Activated gamma-delta T cell treated with anti-CD3 and anti-CD28 coated beads, Interleukin-2, amount 50 U/mL, for 16 hours (primary cell): ENCODE data around the gene ARHGDIA.

ENCODE experiments used
- DNase-seq: peaks from one replicate; pipeline ENCODE4 v3.0.0-alpha.2; 2020; ENCODE audit warnings: low read depth

Gene ARHGDIA

DNA sequence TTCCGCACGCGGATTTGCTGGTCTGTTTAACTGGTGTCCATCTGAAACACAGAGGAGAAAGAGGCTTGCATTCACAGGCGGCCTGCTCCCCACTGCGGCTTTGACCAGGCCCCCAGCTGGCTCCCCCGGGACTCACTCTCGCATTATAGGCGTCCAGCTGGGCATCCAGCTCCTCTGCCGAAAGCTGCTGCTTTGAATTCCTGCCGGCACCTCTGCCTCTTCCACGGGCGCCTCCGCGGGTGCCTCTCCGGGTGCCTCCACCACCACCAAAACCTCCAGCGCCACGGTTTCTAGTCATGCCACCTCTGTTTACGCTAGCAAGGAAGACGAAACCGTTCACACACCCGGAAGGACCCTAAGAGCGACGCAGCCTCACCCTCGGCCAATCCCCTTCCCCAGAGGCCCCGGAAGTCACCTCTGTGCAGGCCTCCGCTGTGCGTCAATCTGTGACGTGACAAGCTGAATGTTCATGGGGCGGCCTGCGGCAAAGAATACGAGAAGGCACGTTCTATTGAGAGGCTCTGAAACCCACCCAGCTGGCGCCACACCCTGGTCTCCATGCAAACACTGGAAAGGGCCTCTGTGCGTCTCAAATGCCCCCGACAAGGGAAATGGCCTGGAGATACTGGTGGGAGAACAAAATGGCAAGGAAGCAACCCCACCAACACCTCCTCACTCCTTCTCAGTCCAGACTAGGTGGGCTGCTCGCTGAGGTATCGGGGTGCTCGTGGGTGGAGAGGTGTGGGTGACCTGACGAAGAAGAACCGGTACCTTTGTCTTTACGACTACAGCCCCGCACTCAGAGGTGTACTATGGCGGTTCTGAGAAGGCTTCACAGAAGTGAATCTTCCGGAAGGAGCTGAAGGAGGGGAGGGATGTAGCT lies 17.2 kb upstream of the ARHGDIA start:
- DNase-seq, result no peak

DNA sequence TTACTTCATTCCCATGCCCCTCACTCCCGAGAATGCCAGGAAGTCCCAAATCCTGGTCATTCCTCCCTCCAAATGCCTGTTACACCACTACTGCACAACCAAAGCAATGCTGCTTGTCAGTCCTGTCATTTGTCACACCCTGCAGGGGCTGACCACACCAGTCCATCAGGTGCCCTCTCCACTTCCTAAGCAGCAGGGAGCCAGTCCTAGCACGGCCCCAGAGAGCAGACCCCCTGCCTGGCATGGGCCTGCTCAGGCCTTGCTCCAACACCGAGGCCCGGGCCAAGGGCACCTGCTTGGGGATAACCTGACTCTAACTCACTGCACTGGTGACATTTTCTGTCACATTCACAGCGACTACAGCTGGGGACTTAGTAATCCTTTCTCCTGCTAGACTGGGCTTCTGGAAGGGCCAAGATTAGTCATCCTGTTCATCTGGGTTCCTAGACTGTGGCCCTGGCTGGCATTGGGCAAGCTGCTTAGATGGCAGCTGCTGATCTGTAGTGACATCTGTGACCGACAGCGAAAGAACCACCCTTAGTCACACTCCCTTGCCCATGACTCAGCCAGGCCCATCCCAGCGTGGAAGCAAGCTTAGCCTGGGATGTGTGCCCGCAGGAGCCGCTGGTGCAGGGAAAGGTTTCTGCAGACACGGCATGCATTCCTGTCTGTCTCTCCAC lies 14.9 kb upstream of the ARHGDIA start:
- no peak for DNase-seq

DNA sequence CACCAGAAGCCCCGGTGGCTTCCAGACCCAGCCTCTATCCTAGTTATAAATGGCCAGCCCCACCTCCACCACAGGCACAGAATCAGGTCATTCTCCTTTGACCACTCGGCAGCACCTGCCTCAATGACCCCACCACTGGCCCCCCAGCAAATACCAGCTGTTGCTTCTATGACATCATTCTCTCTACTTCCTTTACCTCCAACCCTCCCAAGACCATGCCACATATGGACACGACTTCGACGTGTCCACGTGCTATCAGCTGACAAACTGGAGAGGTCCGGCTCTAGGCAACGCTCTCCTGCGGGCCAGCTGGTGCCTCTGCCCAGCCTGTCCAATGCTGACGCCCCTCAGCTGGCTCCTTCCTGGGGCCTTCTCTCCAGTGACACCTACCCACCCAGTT lies 14.3 kb upstream of the ARHGDIA start:
- no peak for DNase-seq

DNA sequence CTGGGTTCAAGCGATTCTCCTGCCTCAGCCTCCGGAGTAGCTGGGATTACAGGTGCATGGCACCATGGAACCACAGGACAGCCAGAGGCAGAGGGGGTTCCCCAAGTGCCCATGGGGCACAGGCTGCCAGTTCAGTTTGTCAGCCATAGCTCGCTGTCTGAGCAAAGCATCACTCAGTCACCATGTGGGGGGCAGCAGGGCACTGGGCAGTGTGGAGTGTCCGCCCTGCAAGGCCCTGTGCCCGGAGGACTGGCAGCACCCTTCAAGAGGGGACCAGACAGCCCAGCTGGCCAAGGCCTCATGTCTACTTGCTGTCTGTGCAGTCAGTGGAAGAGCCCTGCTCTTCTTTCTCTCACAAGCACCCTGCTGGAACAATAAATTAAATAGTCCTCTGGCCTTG lies 13.8 kb upstream of the ARHGDIA start:
- no peak for DNase-seq

DNA sequence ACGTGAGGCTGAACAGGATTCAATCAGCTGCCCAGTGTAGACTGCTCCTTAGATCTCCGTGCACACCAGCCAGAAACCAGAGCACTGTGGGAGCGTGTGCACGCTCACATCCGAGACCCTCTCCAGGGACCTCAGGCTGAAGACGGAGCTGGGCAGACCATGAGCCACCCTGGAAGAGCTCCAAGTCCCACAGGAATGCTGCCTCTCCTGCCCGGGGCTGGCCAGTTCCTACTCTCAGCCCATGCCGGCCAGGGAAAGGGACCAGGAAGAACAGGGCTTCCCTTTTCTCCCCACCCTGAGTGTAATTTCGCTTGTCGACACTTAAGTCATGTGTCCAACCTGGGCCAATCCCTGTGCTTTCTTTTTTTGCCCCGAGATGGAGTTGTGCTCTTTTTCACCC lies 13.4 kb upstream of the ARHGDIA start:
- no peak for DNase-seq

GRCh38 chr17:81879121-81879520 lies 8.0 kb upstream of the ARHGDIA start:
- DNase-seq, result no peak

GRCh38 chr17:81878294-81878693 lies 7.2 kb upstream of the ARHGDIA start:
- no peak for DNase-seq

DNA sequence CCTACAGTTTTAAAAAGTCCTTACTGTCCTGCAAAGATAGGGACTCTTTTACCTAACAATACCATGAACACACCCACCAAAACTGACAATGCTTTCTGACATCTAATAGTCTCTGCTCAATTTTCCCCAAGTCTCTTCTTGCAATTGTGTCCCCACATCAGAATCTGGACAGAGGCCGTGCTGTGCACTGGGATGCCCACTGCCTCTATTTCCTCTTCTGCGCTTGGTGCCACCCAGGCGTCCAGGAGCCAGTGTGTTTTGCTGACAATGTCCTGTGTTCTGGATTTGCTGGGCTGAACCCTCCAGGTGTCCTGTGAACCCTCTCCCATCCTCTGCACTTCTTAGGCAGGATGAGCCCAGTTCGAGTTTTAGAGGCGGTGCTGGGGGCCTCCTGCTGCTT lies 6.4 kb upstream of the ARHGDIA start:
- no peak for DNase-seq

DNA sequence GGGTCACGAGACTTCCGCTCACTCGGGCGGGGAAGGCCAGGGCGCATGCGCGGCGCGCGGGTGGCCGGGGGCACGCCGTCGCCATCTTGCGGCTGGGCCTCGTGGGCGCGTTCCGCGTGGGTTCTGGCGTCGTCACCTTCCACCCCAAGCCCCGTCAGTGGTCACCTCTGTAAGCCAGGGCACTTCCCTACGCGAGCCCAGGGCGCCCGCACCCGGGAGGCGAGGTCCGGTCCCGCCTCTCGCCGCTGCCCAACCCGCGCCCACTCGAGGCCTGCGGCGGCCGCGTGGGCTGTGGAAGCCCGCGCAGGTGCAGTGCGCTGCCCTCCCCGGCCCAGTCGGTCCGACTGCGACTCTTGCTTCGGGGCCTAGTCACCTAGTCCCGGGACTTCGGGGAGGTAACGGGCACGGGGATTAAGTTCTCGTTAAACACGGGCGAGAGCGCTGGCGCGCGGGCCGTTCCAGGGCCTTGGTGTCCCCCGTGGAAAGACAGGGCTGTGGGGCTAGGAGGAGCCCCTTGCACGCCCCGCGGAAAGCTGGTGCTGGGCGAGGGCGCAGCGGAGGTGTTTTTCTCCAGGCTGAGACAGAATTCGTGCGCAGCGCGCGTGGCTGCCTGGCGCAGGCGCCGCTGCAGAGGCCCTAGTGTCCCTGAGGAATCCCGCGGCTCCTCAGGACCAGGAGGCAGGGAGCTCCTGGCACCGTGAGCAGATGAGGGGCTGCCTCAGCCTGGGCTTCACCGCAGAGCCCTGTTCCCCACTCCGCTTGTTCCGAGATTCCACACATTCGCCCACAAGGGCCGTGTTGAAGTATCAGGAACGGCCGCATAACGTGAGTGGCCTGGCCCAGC lies 472 bp upstream of the ARHGDIA start:
- peak; percentile 94 for DNase-seq

DNA sequence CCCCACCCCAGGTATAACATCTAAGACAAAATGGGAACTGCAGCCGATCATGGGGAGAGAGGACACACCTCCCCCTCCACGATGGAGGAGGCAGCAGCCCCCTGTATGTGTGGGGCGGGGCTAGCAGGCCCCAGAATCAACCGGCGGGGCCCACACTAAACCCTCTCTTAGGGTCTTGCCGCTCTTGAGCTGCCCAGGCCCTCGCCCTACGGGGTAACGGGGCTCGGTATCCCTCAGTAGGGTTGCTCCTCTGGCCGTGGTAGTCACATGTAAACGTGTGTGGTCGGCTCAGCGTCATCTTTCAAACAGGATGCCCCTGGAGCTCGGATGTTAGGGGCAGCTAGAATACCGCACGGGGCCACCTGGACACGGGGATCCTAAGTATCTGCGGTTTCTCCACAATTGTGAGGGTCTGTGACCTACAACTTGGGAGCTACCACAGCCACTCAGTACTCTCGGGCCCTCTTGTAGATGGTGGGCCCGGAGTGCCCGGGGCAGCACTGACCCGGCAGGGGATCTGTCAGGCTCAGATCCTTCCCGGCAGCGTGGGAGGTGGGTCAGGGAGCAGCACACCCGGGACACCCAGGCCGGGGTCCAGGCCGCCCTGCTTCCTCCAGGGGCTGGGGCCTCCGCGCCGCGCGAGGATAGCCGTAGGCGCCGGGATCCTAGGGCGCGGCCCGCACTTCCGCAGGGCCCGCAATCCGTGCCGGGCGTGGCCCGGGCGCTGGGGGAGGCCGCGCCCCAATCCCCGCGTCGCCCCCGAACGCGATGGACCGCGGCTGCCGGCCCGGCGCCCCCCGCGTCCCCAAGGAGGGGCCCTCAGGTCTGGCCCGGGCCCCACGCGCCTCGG lies 781 bp downstream of the ARHGDIA start:
- no peak for DNase-seq

GRCh38 chr17:81869221-81870130 lies 1.7 kb downstream of the ARHGDIA start:
- peak; percentile 37 for DNase-seq

DNA sequence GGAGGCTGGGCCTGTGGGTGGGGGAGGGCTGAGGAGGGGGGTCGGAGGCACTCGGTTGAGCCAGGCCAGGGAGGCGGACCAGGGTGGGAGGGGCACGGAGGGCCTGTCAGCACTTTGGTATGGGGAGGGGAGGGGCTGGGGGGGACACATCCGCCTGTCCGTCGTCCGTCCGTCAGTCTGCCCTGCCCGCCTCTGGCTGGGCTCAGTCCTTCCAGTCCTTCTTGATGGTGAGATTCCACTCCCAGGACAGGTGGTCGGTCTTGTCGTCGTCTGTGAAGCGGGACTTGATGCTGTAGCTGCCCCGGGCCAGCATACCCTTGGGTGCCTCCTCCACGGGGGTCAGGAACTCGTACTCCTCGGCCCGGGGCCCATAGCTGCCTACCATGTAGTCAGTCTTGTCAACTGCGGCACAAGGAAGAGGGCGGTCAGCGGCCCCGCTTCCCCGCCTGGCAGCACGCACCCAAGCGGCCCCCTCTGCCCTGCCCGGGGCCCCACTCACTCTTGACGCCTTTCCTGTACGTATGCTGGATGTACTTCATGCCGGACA lies 2.4 kb downstream of the ARHGDIA start:
- no peak for DNase-seq

- no peak for DNase-seq
These were observed 3.0 kb downstream of the ARHGDIA start for GRCh38 chr17:81867991-81868673.

DNA sequence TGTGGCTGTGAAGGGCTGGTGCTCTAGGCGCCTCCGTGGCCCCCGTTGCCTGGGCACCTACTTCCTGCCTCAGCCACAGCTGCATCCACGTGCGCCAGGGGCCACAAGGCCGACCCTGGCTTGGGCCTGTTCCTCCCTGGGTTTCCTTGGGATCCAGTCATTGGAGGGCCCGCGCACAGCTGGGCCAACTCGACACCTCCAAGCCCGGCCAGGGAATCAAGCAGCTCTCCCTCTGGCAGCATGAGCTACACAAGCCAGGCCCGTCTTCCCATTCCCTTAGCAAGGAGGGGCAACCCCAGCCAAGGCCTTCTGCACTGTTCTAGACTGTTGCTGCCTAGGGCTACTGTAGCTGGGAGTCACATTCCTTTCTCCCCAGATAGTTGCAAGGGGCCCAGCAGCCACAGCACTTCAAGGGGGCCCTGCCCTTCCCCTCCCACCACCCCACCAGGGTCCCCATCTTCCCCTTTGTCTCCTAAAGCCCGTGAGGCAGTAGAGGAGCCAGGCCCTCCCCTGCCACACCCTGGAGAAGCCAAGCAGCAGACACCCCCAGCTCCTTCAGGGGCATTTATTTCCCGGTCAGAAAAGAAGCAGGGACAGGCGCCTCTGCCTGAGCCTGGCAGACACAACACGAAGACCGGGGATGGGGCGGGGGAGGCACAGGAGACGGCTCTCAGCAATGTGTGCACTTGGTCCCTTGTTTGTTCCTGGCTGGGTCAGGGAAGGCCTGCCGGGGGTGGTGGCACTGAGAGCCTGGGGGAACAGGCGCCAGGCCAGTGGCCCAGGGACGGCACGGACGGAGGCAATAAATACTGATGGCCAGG lies 3.8 kb downstream of the ARHGDIA start:
- DNase-seq, result no peak

GRCh38 chr17:81866440-81867169 lies 4.5 kb downstream of the ARHGDIA start:
- no peak for DNase-seq

DNA sequence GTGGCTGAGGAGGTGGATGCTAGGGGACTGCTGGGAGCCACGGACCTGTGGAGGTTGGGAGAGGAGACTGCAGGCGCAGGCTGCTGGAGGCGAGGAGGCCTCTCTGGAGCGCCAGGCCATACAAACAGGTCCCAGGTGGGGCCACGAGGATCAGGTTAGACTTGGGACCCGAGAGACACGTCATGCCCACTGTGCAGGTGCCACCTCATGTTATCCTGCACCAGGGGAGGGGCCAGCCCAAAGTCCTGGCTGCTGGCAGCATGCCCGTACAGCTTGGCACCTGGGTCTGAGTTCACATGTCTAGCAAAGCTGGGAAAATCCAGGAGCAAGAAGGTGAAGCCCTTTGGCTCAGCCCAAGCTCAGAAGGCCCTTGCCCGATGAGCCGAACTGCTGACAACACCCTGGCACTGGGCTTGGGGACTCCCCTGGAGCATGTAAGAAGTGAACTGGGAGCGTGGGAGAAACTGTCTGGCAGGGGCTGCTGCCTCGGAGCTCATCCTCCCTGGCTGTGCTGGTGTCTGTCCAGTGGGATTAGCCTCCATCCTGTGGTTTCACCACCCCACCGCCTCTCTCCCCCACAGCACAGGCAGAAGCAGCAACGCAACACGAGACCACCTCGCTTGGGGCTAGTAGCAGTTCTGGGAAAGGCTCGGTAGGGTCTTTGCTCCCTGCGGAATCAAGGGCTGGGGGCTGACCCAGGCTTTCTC lies 5.3 kb downstream of the ARHGDIA start:
- DNase-seq, result no peak

GRCh38 chr17:81865358-81865732 lies 5.8 kb downstream of the ARHGDIA start:
- DNase-seq, result no peak
